WTC11 (cell line): ENCODE data around the gene IGFBP2. TPM values are rescaled to one million over a fixed set of nuclear protein-coding genes. Genes with fewer than 3 reads are reported as not detected.

Experiments used
- ATAC-seq: fragments of 200-7000 bp; cut with Tn5 transposase; 2 replicates; pipeline ENCODE4 v1.10.0; 2021; ENCODE audit warnings: mild to moderate bottlenecking, moderate library complexity
- CTCF ChIA-PET: fragments of 300-600 bp; sonication (Branson Sonifier 250); formaldehyde crosslinking; loops from one replicate; lab custom pipeline; 2021; ENCODE audit warnings: antibody characterized with exemption; lab: Charles Lee
- POLR2A ChIA-PET: fragments of 350-600 bp; sonication (Branson Sonifier 250); formaldehyde crosslinking; loops from one replicate; lab custom pipeline; 2021; ENCODE audit warnings: antibody characterized with exemption; lab: Charles Lee
- DNase-seq: peaks from one replicate; pipeline ENCODE4 v3.0.0; 2021; ENCODE audit warnings: low spot score
- H3K27ac Mint-ChIP-seq: 2 replicates; pipeline ENCODE4 v1.8.0; 2021; ENCODE audit warnings: mixed read lengths
- H3K27me3 Mint-ChIP-seq: 2 replicates; pipeline ENCODE4 v1.8.0; 2021; ENCODE audit warnings: low read depth, mild to moderate bottlenecking, moderate library complexity, mixed read lengths
- H3K36me3 Mint-ChIP-seq: 2 replicates; pipeline ENCODE4 v1.8.0; 2021; ENCODE audit warnings: mixed read lengths
- H3K4me1 Mint-ChIP-seq: 2 replicates; pipeline ENCODE4 v1.8.0; 2022; ENCODE audit warnings: mixed read lengths
- H3K4me3 Mint-ChIP-seq: 2 replicates; pipeline ENCODE4 v1.8.0; 2021; ENCODE audit warnings: mild to moderate bottlenecking, moderate library complexity, mixed read lengths
- H3K9me3 Mint-ChIP-seq: 2 replicates; pipeline ENCODE4 v1.8.0; 2021; ENCODE audit warnings: mixed read lengths
- AR ChIP-seq: fragments of 250-450 bp; sonication (Bioruptor Pico); IDR thresholded peaks from 2 replicates; pipeline ENCODE4 v1.9.0; 2021; ENCODE audit warnings: mild to moderate bottlenecking
- ARID4B ChIP-seq: sonication (generic); formaldehyde crosslinking; IDR thresholded peaks from 2 replicates; pipeline ENCODE4 v1.8.0; 2023; ENCODE audit warnings: missing genetic modification reagents, mild to moderate bottlenecking, borderline replicate concordance
- EMX1 ChIP-seq: fragments of 250-450 bp; sonication (Bioruptor Pico); IDR thresholded peaks from 2 replicates; pipeline ENCODE4 v1.8.0; 2021; ENCODE audit warnings: mild to moderate bottlenecking
- FOXP4 ChIP-seq: sonication (generic); formaldehyde crosslinking; IDR thresholded peaks from 2 replicates; pipeline ENCODE4 v1.8.0; 2022; ENCODE audit warnings: mild to moderate bottlenecking, missing genetic modification reagents
- JUN ChIP-seq: sonication (generic); formaldehyde crosslinking; IDR thresholded peaks from 2 replicates; pipeline ENCODE4 v1.8.0; 2023; ENCODE audit warnings: mild to moderate bottlenecking, missing genetic modification reagents
- ZBTB21 ChIP-seq: sonication (generic); formaldehyde crosslinking; IDR thresholded peaks from 2 replicates; pipeline ENCODE4 v1.8.1; 2023; ENCODE audit warnings: mild to moderate bottlenecking, missing genetic modification reagents, borderline replicate concordance
- ZMAT4 ChIP-seq: fragments of 250-450 bp; sonication (Bioruptor Pico); IDR thresholded peaks from 2 replicates; pipeline ENCODE4 v1.9.0; 2021; ENCODE audit warnings: mild to moderate bottlenecking
- ZNF512 ChIP-seq: sonication (generic); formaldehyde crosslinking; IDR thresholded peaks from 2 replicates; pipeline ENCODE4 v1.8.1; 2022; ENCODE audit warnings: missing genetic modification reagents, borderline replicate concordance
- ZNF532 ChIP-seq: fragments of 250-450 bp; sonication (Bioruptor Pico); IDR thresholded peaks from 2 replicates; pipeline ENCODE4 v1.9.0; 2021; ENCODE audit warnings: mild to moderate bottlenecking, borderline replicate concordance
- total RNA-seq: library from RNA; stranded (reverse); gene quantifications from 3 replicates; pipeline ENCODE4 v1.2.3, GENCODE V29; 2021

The IGFBP2 gene
- total RNA-seq, 1 experiment from 2014 or later, result 514 TPM

- 0 out of 2 replicates have a peak, but pooled peaks cover 2% of the 10 kb centered on the region for H3K36me3 Mint-ChIP-seq
- H3K9me3 Mint-ChIP-seq, result peaks cover 5% of the 10 kb centered on the region
- POLR2A ChIA-PET, result no interaction called here
- CTCF ChIA-PET, result no interaction called here
- ATAC-seq, result no peak
- peaks cover 28% of the 10 kb centered on the region for H3K4me1 Mint-ChIP-seq
- no peaks in the 10 kb centered on the region; the same call in 1 of the 2 replicates for H3K27me3 Mint-ChIP-seq
- H3K4me3 Mint-ChIP-seq, result no peak overlapping the region
- no peak overlapping the region for H3K27ac Mint-ChIP-seq
- TF ChIP-seq ARID4B (CRISPR knock-in tag) (no peak), ZNF532 (CRISPR knock-in tag) (no peak), FOXP4 (no peak), EMX1 (CRISPR knock-in tag) (no peak), AR (CRISPR knock-in tag) (no peak), ZBTB21 (CRISPR knock-in tag) (no peak), ZNF512 (CRISPR knock-in tag) (no peak), ZMAT4 (CRISPR knock-in tag) (no peak), JUN (no peak)
- TF ChIP-seq, all 79 proteins: peak for 0
- DNase-seq, result no peak
Observed at GRCh38 chr2:216624251-216624650, 9.0 kb upstream of the IGFBP2 start.
